A549 (cell line): ENCODE data around the gene BANK1.

Experiments used
- EP300 ChIP-seq, 2 experiments: fragments of >200 bp; sonication (Bioruptor Twin); formaldehyde crosslinking; IDR thresholded peaks; 2 replicates in 1 of 2; 3 replicates in 1 of 2; pipeline ENCODE4 v1.6.1; 2016 to 2017
- HDAC2 ChIP-seq: fragments of 200-600 bp; sonication (generic); IDR thresholded peaks from 2 replicates; pipeline ENCODE4 v1.6.1; 2016
- TF ChIP-seq, protein P1 (sequence below): fragments of >200 bp; sonication (Bioruptor Twin); formaldehyde crosslinking; IDR thresholded peaks from 3 replicates; pipeline ENCODE4 v1.5.1; 2016

DNA sequence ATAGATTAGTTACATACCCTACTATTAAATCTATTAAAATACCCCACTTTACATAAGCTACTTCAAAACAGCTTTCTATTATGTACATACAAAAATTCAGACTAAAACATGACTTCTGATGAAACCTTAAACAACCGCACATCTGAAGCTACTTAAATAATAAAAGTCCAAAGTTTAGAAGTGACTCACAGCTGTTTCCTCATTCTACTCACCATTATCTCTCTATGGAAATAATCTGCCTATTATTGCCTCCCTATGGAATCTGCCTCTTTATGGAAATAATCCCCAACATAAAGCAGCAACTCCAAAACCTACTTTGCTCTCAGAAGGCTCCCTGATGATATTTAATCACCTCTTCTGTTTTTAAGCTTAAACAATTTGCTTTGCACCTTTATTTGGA is 15.7 kb upstream of the BANK1 start:
- TF ChIP-seq, protein P1, sequence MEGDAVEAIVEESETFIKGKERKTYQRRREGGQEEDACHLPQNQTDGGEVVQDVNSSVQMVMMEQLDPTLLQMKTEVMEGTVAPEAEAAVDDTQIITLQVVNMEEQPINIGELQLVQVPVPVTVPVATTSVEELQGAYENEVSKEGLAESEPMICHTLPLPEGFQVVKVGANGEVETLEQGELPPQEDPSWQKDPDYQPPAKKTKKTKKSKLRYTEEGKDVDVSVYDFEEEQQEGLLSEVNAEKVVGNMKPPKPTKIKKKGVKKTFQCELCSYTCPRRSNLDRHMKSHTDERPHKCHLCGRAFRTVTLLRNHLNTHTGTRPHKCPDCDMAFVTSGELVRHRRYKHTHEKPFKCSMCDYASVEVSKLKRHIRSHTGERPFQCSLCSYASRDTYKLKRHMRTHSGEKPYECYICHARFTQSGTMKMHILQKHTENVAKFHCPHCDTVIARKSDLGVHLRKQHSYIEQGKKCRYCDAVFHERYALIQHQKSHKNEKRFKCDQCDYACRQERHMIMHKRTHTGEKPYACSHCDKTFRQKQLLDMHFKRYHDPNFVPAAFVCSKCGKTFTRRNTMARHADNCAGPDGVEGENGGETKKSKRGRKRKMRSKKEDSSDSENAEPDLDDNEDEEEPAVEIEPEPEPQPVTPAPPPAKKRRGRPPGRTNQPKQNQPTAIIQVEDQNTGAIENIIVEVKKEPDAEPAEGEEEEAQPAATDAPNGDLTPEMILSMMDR: no peak
- no peak for TF ChIP-seq EP300 (IDR thresholded peaks at IDR 0.05)
- TF ChIP-seq HDAC2: no peak
